Daoy (cell line): ENCODE data around the gene RBM17. TPM values are rescaled to one million over a fixed set of nuclear protein-coding genes. Genes with fewer than 3 reads are reported as not detected.
"Not testable (repeated sequence)": the region's sequence is repeated elsewhere in the genome, so short reads cannot be mapped to it uniquely, and the experiment has no call there.

Experiments
- DNase-seq: peaks from one replicate; pipeline ENCODE4 v3.0.0-alpha.2; 2015; ENCODE audit warnings: low read depth
- total RNA-seq: library from RNA; depleted of rRNA; stranded (reverse); fragments of >200 nt; shearing (Covaris generic); gene quantifications from 2 replicates; pipeline ENCODE4 v1.2.3, GENCODE V29; 2014; rRNA removed

The RBM17 gene
- total RNA-seq, 1 experiment from 2014 or later = 32.7 TPM

- DNase-seq = no peak
These were observed 65.7 kb downstream of the RBM17 start for GRCh38 chr10:6154566-6154965.

GRCh38 chr10:6158276-6158675 is 69.4 kb downstream of the RBM17 start:
- no peak for DNase-seq

- no peak for DNase-seq
These were observed 73.1 kb downstream of the RBM17 start for GRCh38 chr10:6161921-6162320.

- no peak for DNase-seq
These were observed 73.9 kb downstream of the RBM17 start for GRCh38 chr10:6162589-6163356.

- peak; percentile 93 for DNase-seq
These were observed 74.8 kb downstream of the RBM17 start for GRCh38 chr10:6163364-6164270.

- DNase-seq = no peak
These were observed 75.6 kb downstream of the RBM17 start for GRCh38 chr10:6164271-6165095.

GRCh38 chr10:6165221-6165725 is 76.4 kb downstream of the RBM17 start:
- DNase-seq = no peak

- not testable (repeated sequence) for DNase-seq
These were observed 77.1 kb downstream of the RBM17 start for GRCh38 chr10:6165933-6166332.

Other genes starting within 250 kb of the RBM17 start
- 3.5 and 7.9 TPM in 2 replicates for gene ANKRD16, start 199.1 kb upstream of the RBM17 start, total RNA-seq
- 35.3 and 41.3 TPM in 2 replicates for gene FBH1, start 198.8 kb upstream of the RBM17 start, total RNA-seq
- 6.4 and 8.3 TPM in 2 replicates for gene IL15RA, start 111.5 kb upstream of the RBM17 start, total RNA-seq
- not detected in 2 replicates for gene IL2RA, start 26.7 kb upstream of the RBM17 start, total RNA-seq
- 9.4 and 13.3 TPM in 2 replicates for gene PFKFB3, start 113.9 kb downstream of the RBM17 start, total RNA-seq